ENCODE results near the gene TMPRSS2. TPM values are rescaled to one million over a fixed set of nuclear protein-coding genes. Genes with fewer than 3 reads are reported as not detected.
A peak's percentile ranks its signal among the peaks of the same experiment; 100 is the strongest.
"Not testable (repeated sequence)": the region's sequence is repeated elsewhere in the genome, so short reads cannot be mapped to it uniquely, and the experiment has no call there.

TMPRSS2 gene
- total RNA-seq, 1 donor from 2014 or later, result not detected

DNA sequence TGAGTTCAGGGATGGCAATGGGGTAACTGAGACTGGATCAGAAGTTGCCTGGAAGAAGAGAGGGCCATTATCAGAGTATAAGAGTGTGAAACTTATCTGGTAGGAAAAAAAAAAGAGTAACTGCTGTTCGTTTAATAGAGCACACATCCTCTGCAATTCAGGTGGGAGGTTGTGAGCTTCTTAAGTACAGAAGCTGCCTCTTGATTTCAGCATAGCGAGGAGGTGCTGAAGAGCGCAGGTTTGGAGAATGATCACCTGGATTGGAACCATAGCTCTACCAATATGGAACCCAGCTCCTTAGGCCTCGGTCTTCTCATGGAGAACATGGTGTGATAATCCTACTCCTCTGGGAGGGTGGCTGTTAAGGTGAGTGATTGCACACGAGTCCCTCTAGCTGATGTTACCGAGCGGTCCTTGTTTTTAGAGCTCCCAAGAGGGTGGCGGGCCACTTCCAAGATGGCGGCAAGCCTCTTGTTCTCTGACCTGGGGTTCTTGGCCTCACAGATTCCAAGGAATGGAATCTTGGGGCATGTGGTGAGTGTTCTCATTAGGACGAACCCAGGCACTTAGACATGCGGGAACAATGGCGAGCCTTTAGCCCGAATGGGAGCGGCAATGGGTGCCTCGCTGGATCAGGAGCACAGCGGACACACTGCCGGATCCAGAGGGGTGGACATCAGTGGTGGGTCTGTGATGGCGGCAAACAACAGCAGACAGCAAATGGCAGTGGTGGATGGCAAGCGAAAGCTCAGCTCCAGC is 85.2 kb downstream of the TMPRSS2 start:
- Mint-ChIP-seq H3K4me1 (ENCODE audit: low read depth) (peaks cover 75% of the 10 kb centered on the region), H3K27me3 (ENCODE audit: insufficient read depth) (peaks cover 2% of the 10 kb centered on the region), H3K27ac (peak overlapping the region; percentile 34), H3K4me3 (no peak overlapping the region), H3K9me3 (peaks cover 4% of the 10 kb centered on the region), H3K36me3 (ENCODE audit: low read depth) (peaks cover 9% of the 10 kb centered on the region)
- intact Hi-C loops (cut with micrococcal nuclease), result no loop called here
- DNase-seq (ENCODE audit: low spot score), result no peak

- H3K27ac Mint-ChIP-seq, result peak overlapping the region; percentile 80
Measured at GRCh38 chr21:41420998-41421397, 87.0 kb downstream of the TMPRSS2 start.

GRCh38 chr21:41419921-41420862 is 87.8 kb downstream of the TMPRSS2 start:
- H3K36me3 Mint-ChIP-seq (ENCODE audit: low read depth), result peaks cover 1% of the 10 kb centered on the region
- DNase-seq (ENCODE audit: low spot score), result peak; percentile 35
- intact Hi-C loops (cut with micrococcal nuclease), result no loop called here
- H3K27me3 Mint-ChIP-seq (ENCODE audit: insufficient read depth), result peaks cover 6% of the 10 kb centered on the region
- peaks cover 60% of the 10 kb centered on the region for H3K4me1 Mint-ChIP-seq (ENCODE audit: low read depth)
- peak overlapping the region; percentile 87 for H3K27ac Mint-ChIP-seq
- H3K4me3 Mint-ChIP-seq, result peak overlapping the region; percentile 85
- H3K9me3 Mint-ChIP-seq, result peaks cover 12% of the 10 kb centered on the region

More at GRCh38 chr21:41420998-41421397, 87.0 kb downstream of the TMPRSS2 start:
- H3K4me1 Mint-ChIP-seq (ENCODE audit: low read depth), result peaks cover 67% of the 10 kb centered on the region
- H3K36me3 Mint-ChIP-seq (ENCODE audit: low read depth); H3K27me3 Mint-ChIP-seq (ENCODE audit: insufficient read depth); intact Hi-C loops (cut with micrococcal nuclease); DNase-seq (ENCODE audit: low spot score): not testable (repeated sequence)
- H3K9me3 Mint-ChIP-seq, result peaks cover 12% of the 10 kb centered on the region
- peak overlapping the region; percentile 85 for H3K4me3 Mint-ChIP-seq

GRCh38 chr21:41418956-41419680 is 88.8 kb downstream of the TMPRSS2 start:
- H3K36me3 Mint-ChIP-seq (ENCODE audit: low read depth), result peaks cover 1% of the 10 kb centered on the region
- no peak overlapping the region for H3K27ac Mint-ChIP-seq
- intact Hi-C loops (cut with micrococcal nuclease), result no loop called here
- H3K27me3 Mint-ChIP-seq (ENCODE audit: insufficient read depth), result peaks cover 9% of the 10 kb centered on the region
- H3K4me1 Mint-ChIP-seq (ENCODE audit: low read depth), result peaks cover 49% of the 10 kb centered on the region
- peak overlapping the region; percentile 85 for H3K4me3 Mint-ChIP-seq
- H3K9me3 Mint-ChIP-seq, result peaks cover 12% of the 10 kb centered on the region
- no peak for DNase-seq (ENCODE audit: low spot score)

DNA sequence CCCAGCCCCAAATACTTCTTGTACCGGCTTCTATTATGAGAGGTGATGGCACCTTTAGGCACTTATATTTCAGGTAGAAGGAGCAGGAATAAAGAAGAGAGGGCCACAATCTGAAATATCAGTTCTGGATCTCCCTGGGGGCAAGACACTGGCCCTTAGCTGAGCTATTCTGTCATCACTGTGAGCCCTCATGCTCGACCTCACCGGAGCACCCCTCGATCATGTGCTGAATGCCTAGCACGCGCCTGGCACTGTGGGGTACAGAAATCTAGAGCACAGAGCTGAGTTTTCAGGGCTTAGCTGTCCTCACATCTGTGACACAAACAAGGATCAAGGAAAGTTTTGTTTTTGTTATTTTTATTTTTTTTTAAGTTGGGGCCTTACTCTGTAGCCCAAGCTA is 89.6 kb downstream of the TMPRSS2 start:
- Mint-ChIP-seq H3K9me3 (peaks cover 12% of the 10 kb centered on the region), H3K36me3 (ENCODE audit: low read depth) (peaks cover 4% of the 10 kb centered on the region), H3K4me3 (no peak overlapping the region), H3K4me1 (ENCODE audit: low read depth) (peaks cover 42% of the 10 kb centered on the region), H3K27ac (no peak overlapping the region), H3K27me3 (ENCODE audit: insufficient read depth) (peaks cover 11% of the 10 kb centered on the region)
- no peak for DNase-seq (ENCODE audit: low spot score)
- intact Hi-C loops (cut with micrococcal nuclease), result no loop called here

- Mint-ChIP-seq H3K4me1 (ENCODE audit: low read depth) (peaks cover 33% of the 10 kb centered on the region), H3K27me3 (ENCODE audit: insufficient read depth) (peaks cover 20% of the 10 kb centered on the region), H3K9me3 (peaks cover 17% of the 10 kb centered on the region)
- intact Hi-C loops (cut with micrococcal nuclease); H3K4me3 Mint-ChIP-seq; H3K36me3 Mint-ChIP-seq (ENCODE audit: low read depth); H3K27ac Mint-ChIP-seq; DNase-seq (ENCODE audit: low spot score): not testable (repeated sequence)
Measured at GRCh38 chr21:41417505-41417904, 90.5 kb downstream of the TMPRSS2 start.

Other genes starting within 250 kb of the TMPRSS2 start
- not detected in 2 replicates for gene FAM3B, start 191.4 kb downstream of the TMPRSS2 start, total RNA-seq
- 8.2 and 9.4 TPM in 2 replicates for gene MX2, start 146.1 kb downstream of the TMPRSS2 start, total RNA-seq
- 89.4 and 92.8 TPM in 2 replicates for gene MX1, start 81.9 kb downstream of the TMPRSS2 start, total RNA-seq

Measured in activated T-helper 1 cell treated with anti-CD3 and anti-CD28 coated beads, Interleukin-12 subunit alpha, Interleukin-12 subunit beta, Interleukin-2, Interleukin-4 antibody, amounts not matched to agents 30 ng/mL and 10 ng/mL and 1 ng/mL, durations not matched to agents 14 hours and 24 hours and 36 hours (primary cell).